ENCODE data around the gene ESPNL.

Gene ESPNL

DNA sequence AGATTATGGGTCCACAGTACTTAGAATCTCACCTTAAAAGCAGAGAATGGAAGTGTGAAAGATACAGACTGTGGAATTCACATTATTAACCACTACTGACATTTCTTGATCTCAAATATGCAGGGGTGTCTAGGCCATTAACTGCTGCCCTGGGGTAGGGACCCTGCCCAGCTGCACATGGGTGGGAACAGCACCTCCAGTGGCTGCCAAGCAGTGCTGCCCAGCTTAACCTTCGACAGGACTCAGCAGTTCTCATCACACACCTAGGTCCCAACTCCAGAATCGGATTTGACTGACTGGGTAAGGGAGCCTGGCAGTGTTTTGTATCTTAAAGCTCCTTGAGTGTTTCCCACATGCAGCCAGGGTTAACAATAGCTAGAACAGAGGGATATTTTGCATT lies 73.6 kb downstream of the ESPNL start:
- no peaks in the 10 kb centered on the region for H3K27me3 ChIP-seq (ENCODE audit: control insufficient read depth, insufficient read depth, low read length)
- H3K4me1 ChIP-seq (ENCODE audit: control insufficient read depth, insufficient read depth, low read length): no peaks in the 10 kb centered on the region
- H3K4me3 ChIP-seq (ENCODE audit: low read depth, low read length): no peak overlapping the region
- peaks cover 86% of the 10 kb centered on the region for H3K36me3 ChIP-seq (ENCODE audit: control insufficient read depth, insufficient read depth, low read length)
- H3K9me3 ChIP-seq (ENCODE audit: control insufficient read depth, insufficient read depth, low read length): no peaks in the 10 kb centered on the region
- H3K9ac ChIP-seq (ENCODE audit: low read depth, low read length): no peak overlapping the region
- no peak overlapping the region for H3K27ac ChIP-seq (ENCODE audit: low read depth, low read length)

DNA sequence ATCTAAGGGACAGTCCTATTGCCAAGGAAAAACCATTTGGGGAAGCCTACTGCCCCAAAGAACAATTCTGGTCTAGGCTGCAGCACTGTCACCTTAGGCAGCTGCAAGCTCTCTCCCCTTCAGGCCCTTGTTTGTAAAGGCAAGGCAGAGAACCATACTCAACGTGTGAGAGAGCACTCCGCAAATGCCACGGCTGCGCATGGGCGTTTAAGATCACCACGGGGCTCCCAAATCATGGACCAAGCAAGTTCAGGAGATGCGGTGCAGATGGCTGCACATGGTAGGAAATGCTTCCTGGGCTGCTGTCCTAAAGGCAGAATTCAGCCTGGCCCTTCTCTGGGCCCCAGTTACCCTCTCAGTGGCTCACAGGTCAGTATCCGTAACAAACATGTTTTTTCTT lies 74.2 kb downstream of the ESPNL start:
- Histone ChIP-seq H3K27ac (ENCODE audit: low read depth, low read length) (no peak overlapping the region), H3K4me3 (ENCODE audit: low read depth, low read length) (no peak overlapping the region), H3K9ac (ENCODE audit: low read depth, low read length) (no peak overlapping the region), H3K9me3 (ENCODE audit: control insufficient read depth, insufficient read depth, low read length) (no peaks in the 10 kb centered on the region), H3K27me3 (ENCODE audit: control insufficient read depth, insufficient read depth, low read length) (no peaks in the 10 kb centered on the region), H3K36me3 (ENCODE audit: control insufficient read depth, insufficient read depth, low read length) (peaks cover 86% of the 10 kb centered on the region), H3K4me1 (ENCODE audit: control insufficient read depth, insufficient read depth, low read length) (no peaks in the 10 kb centered on the region)

DNA sequence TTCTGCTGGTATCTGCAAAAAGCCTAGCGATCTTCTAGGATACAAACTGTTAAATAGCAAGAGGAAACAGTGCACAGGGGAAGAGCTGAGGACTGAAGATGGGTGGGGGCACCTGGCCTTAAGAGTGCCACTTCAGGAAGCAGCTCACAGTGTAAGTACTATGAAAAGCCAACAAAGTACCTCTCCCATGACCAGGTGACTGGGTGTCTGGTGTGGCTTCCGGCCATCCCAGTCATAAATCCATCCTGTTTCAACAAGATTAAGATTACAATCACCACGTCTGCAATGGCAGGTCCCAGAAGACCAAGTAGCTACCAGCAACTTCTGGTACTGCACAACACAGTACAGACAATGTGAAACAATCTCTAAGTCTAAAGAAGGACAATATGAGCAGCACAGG lies 74.6 kb downstream of the ESPNL start:
- Histone ChIP-seq H3K27ac (ENCODE audit: low read depth, low read length) (no peak overlapping the region), H3K9me3 (ENCODE audit: control insufficient read depth, insufficient read depth, low read length) (no peaks in the 10 kb centered on the region), H3K9ac (ENCODE audit: low read depth, low read length) (no peak overlapping the region), H3K4me3 (ENCODE audit: low read depth, low read length) (no peak overlapping the region), H3K4me1 (ENCODE audit: control insufficient read depth, insufficient read depth, low read length) (no peaks in the 10 kb centered on the region), H3K27me3 (ENCODE audit: control insufficient read depth, insufficient read depth, low read length) (no peaks in the 10 kb centered on the region), H3K36me3 (ENCODE audit: control insufficient read depth, insufficient read depth, low read length) (peaks cover 86% of the 10 kb centered on the region)

GRCh38 chr2:238176613-238177012 lies 76.5 kb downstream of the ESPNL start:
- Histone ChIP-seq H3K36me3 (ENCODE audit: control insufficient read depth, insufficient read depth, low read length) (peaks cover 90% of the 10 kb centered on the region), H3K9me3 (ENCODE audit: control insufficient read depth, insufficient read depth, low read length) (no peaks in the 10 kb centered on the region), H3K27me3 (ENCODE audit: control insufficient read depth, insufficient read depth, low read length) (no peaks in the 10 kb centered on the region), H3K4me3 (ENCODE audit: low read depth, low read length) (no peak overlapping the region), H3K27ac (ENCODE audit: low read depth, low read length) (no peak overlapping the region), H3K4me1 (ENCODE audit: control insufficient read depth, insufficient read depth, low read length) (no peaks in the 10 kb centered on the region), H3K9ac (ENCODE audit: low read depth, low read length) (no peak overlapping the region)

DNA sequence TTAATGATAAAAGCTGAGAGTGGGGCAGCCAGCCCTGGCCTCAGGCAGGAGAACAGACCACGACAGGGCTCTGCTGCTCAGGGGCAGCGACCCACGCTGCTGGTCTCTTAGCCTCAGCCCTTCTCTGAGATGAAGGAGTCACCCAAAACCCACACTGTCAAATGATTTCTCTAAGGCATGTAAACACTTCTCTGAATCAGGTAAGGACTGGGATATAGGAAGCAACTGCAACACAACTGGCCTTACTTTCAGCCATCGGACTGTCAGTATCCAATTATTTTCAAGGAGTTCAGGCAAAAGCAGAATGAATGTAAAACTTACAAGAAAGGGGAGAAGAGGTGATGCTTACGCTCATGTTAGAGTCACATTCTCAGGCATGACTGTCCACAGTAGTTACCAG lies 80.4 kb downstream of the ESPNL start:
- no peaks in the 10 kb centered on the region for H3K27me3 ChIP-seq (ENCODE audit: control insufficient read depth, insufficient read depth, low read length)
- no peaks in the 10 kb centered on the region for H3K4me1 ChIP-seq (ENCODE audit: control insufficient read depth, insufficient read depth, low read length)
- no peak overlapping the region for H3K9ac ChIP-seq (ENCODE audit: low read depth, low read length)
- H3K4me3 ChIP-seq (ENCODE audit: low read depth, low read length): no peak overlapping the region
- no peaks in the 10 kb centered on the region for H3K9me3 ChIP-seq (ENCODE audit: control insufficient read depth, insufficient read depth, low read length)
- H3K36me3 ChIP-seq (ENCODE audit: control insufficient read depth, insufficient read depth, low read length): peaks cover 94% of the 10 kb centered on the region
- no peak overlapping the region for H3K27ac ChIP-seq (ENCODE audit: low read depth, low read length)

GRCh38 chr2:238182362-238182761 lies 82.2 kb downstream of the ESPNL start:
- Histone ChIP-seq H3K36me3 (ENCODE audit: control insufficient read depth, insufficient read depth, low read length) (peaks cover 98% of the 10 kb centered on the region), H3K4me3 (ENCODE audit: low read depth, low read length) (no peak overlapping the region), H3K9ac (ENCODE audit: low read depth, low read length) (no peak overlapping the region), H3K27ac (ENCODE audit: low read depth, low read length) (no peak overlapping the region), H3K4me1 (ENCODE audit: control insufficient read depth, insufficient read depth, low read length) (no peaks in the 10 kb centered on the region), H3K9me3 (ENCODE audit: control insufficient read depth, insufficient read depth, low read length) (no peaks in the 10 kb centered on the region), H3K27me3 (ENCODE audit: control insufficient read depth, insufficient read depth, low read length) (no peaks in the 10 kb centered on the region)
